ENCODE results near the gene TTYH2.
A peak's percentile ranks its signal among the peaks of the same experiment; 100 is the strongest.
"Not testable (repeated sequence)": the region's sequence is repeated elsewhere in the genome, so short reads cannot be mapped to it uniquely, and the experiment has no call there.

The TTYH2 gene

GRCh38 chr17:74251051-74251450 lies 37.7 kb downstream of the TTYH2 start:
- no peak for ATAC-seq

GRCh38 chr17:74251569-74251968 lies 38.2 kb downstream of the TTYH2 start:
- ATAC-seq (no peak), DNase-seq (no peak)
- Mint-ChIP-seq H3K4me1 (peaks cover 6% of the 10 kb centered on the region), H3K9me3 (no peaks in the 10 kb centered on the region), H3K27ac (peak overlapping the region in 1 of 2 donors; percentile 10), H3K4me3 (no peak overlapping the region), H3K27me3 (no peaks in the 10 kb centered on the region)

More at GRCh38 chr17:74251051-74251450, 37.7 kb downstream of the TTYH2 start:
- H3K27me3 Mint-ChIP-seq, result no peaks in the 10 kb centered on the region
- H3K27ac Mint-ChIP-seq, result no peak overlapping the region
- peaks cover 6% of the 10 kb centered on the region for H3K4me1 Mint-ChIP-seq
- no peaks in the 10 kb centered on the region for H3K9me3 Mint-ChIP-seq
- H3K4me3 Mint-ChIP-seq, result no peak overlapping the region
- DNase-seq, result no peak

- Mint-ChIP-seq H3K27me3 (no peaks in the 10 kb centered on the region), H3K4me3 (no peak overlapping the region), H3K27ac (no peak overlapping the region), H3K4me1 (peaks cover 6% of the 10 kb centered on the region), H3K9me3 (no peaks in the 10 kb centered on the region)
- DNase-seq, result no peak
- ATAC-seq, result no peak
Observed at GRCh38 chr17:74252211-74252610, 38.8 kb downstream of the TTYH2 start.

- H3K27ac Mint-ChIP-seq, result no peak overlapping the region
- H3K9me3 Mint-ChIP-seq, result no peaks in the 10 kb centered on the region
Observed at GRCh38 chr17:74253036-74253435, 39.7 kb downstream of the TTYH2 start.

GRCh38 chr17:74257311-74257710 lies 43.9 kb downstream of the TTYH2 start:
- Mint-ChIP-seq H3K27me3 (no peaks in the 10 kb centered on the region), H3K4me3 (no peak overlapping the region), H3K9me3 (no peaks in the 10 kb centered on the region), H3K4me1 (no peaks in the 10 kb centered on the region), H3K27ac (no peak overlapping the region)
- ATAC-seq, result no peak
- no peak for DNase-seq

More at GRCh38 chr17:74253036-74253435, 39.7 kb downstream of the TTYH2 start:
- DNase-seq, result no peak
- H3K4me1 Mint-ChIP-seq, result peaks cover 6% of the 10 kb centered on the region
- H3K4me3 Mint-ChIP-seq, result no peak overlapping the region
- peak; percentile 20 for ATAC-seq
- no peaks in the 10 kb centered on the region for H3K27me3 Mint-ChIP-seq

GRCh38 chr17:74259667-74260524 lies 46.5 kb downstream of the TTYH2 start:
- H3K27ac Mint-ChIP-seq, result no peak overlapping the region
- H3K4me3 Mint-ChIP-seq, result no peak overlapping the region
- no peaks in the 10 kb centered on the region for H3K9me3 Mint-ChIP-seq
- H3K27me3 Mint-ChIP-seq, result no peaks in the 10 kb centered on the region
- DNase-seq, result no peak
- H3K4me1 Mint-ChIP-seq, result no peaks in the 10 kb centered on the region
- no peak for ATAC-seq

GRCh38 chr17:74260525-74260850 lies 47.1 kb downstream of the TTYH2 start:
- H3K9me3 Mint-ChIP-seq, result no peaks in the 10 kb centered on the region
- no peak overlapping the region for H3K27ac Mint-ChIP-seq
- no peak overlapping the region for H3K4me3 Mint-ChIP-seq
- H3K27me3 Mint-ChIP-seq, result no peaks in the 10 kb centered on the region
- ATAC-seq (no peak), DNase-seq (no peak)
- no peaks in the 10 kb centered on the region for H3K4me1 Mint-ChIP-seq

- Mint-ChIP-seq H3K4me1 (peaks cover 1% of the 10 kb centered on the region), H3K27ac (peak overlapping the region in 1 of 2 donors; percentile 78), H3K27me3 (peaks cover 11% of the 10 kb centered on the region), H3K4me3 (no peak overlapping the region), H3K9me3 (no peaks in the 10 kb centered on the region)
- no peak for DNase-seq
- no peak for ATAC-seq
Observed at GRCh38 chr17:74262601-74263000, 49.2 kb downstream of the TTYH2 start.

GRCh38 chr17:74267054-74267453 lies 53.7 kb downstream of the TTYH2 start:
- not testable (repeated sequence) for H3K4me3 Mint-ChIP-seq, DNase-seq, ATAC-seq, H3K9me3 Mint-ChIP-seq, H3K27ac Mint-ChIP-seq
- Mint-ChIP-seq H3K27me3 (peaks cover 27% of the 10 kb centered on the region), H3K4me1 (peaks cover 15% of the 10 kb centered on the region)

- ATAC-seq (no peak), DNase-seq (no peak)
- Mint-ChIP-seq H3K27me3 (peaks cover 32% of the 10 kb centered on the region), H3K27ac (no peak overlapping the region), H3K4me3 (no peak overlapping the region), H3K4me1 (peaks cover 15% of the 10 kb centered on the region), H3K9me3 (no peaks in the 10 kb centered on the region)
Observed at GRCh38 chr17:74267579-74267978, 54.2 kb downstream of the TTYH2 start.

GRCh38 chr17:74267987-74268499 lies 54.7 kb downstream of the TTYH2 start:
- ATAC-seq (no peak), DNase-seq (no peak)
- H3K4me3 Mint-ChIP-seq, result no peak overlapping the region
- H3K4me1 Mint-ChIP-seq, result peaks cover 19% of the 10 kb centered on the region
- H3K27ac Mint-ChIP-seq, result peak overlapping the region in 1 of 2 donors; percentile 42
- H3K9me3 Mint-ChIP-seq, result no peaks in the 10 kb centered on the region
- H3K27me3 Mint-ChIP-seq, result peaks cover 37% of the 10 kb centered on the region

GRCh38 chr17:74268558-74268957 lies 55.2 kb downstream of the TTYH2 start:
- H3K4me3 Mint-ChIP-seq, result no peak overlapping the region
- no peaks in the 10 kb centered on the region for H3K9me3 Mint-ChIP-seq
- H3K4me1 Mint-ChIP-seq, result peaks cover 25% of the 10 kb centered on the region
- peak overlapping the region; percentile 42 to 54 for H3K27ac Mint-ChIP-seq
- ATAC-seq (no peak), DNase-seq (no peak)
- H3K27me3 Mint-ChIP-seq, result peaks cover 42% of the 10 kb centered on the region

- no peaks in the 10 kb centered on the region for H3K9me3 Mint-ChIP-seq
- H3K27ac Mint-ChIP-seq, result no peak overlapping the region
- H3K27me3 Mint-ChIP-seq, result peaks cover 59% of the 10 kb centered on the region
- H3K4me3 Mint-ChIP-seq, result no peak overlapping the region
- no peak for DNase-seq
- ATAC-seq, result no peak
- peaks cover 42% of the 10 kb centered on the region for H3K4me1 Mint-ChIP-seq
Observed at GRCh38 chr17:74270333-74270732, 57.0 kb downstream of the TTYH2 start.

GRCh38 chr17:74271281-74271680 lies 57.9 kb downstream of the TTYH2 start:
- H3K27me3 Mint-ChIP-seq, result peaks cover 59% of the 10 kb centered on the region
- no peak overlapping the region for H3K27ac Mint-ChIP-seq
- no peak overlapping the region for H3K4me3 Mint-ChIP-seq
- ATAC-seq (no peak), DNase-seq (no peak)
- no peaks in the 10 kb centered on the region for H3K9me3 Mint-ChIP-seq
- peaks cover 43% of the 10 kb centered on the region for H3K4me1 Mint-ChIP-seq

GRCh38 chr17:74271901-74272561 lies 58.7 kb downstream of the TTYH2 start:
- ATAC-seq, result no peak
- no peaks in the 10 kb centered on the region for H3K9me3 Mint-ChIP-seq
- no peak overlapping the region for H3K27ac Mint-ChIP-seq
- DNase-seq, result no peak
- H3K4me3 Mint-ChIP-seq, result no peak overlapping the region
- H3K27me3 Mint-ChIP-seq, result peaks cover 53% of the 10 kb centered on the region
- H3K4me1 Mint-ChIP-seq, result peaks cover 50% of the 10 kb centered on the region

GRCh38 chr17:74272731-74273201 lies 59.4 kb downstream of the TTYH2 start:
- H3K27ac Mint-ChIP-seq, result no peak overlapping the region
- peaks cover 46% of the 10 kb centered on the region for H3K27me3 Mint-ChIP-seq
- H3K9me3 Mint-ChIP-seq, result no peaks in the 10 kb centered on the region
- ATAC-seq (no peak), DNase-seq (no peak)
- no peak overlapping the region for H3K4me3 Mint-ChIP-seq
- H3K4me1 Mint-ChIP-seq, result peaks cover 47% of the 10 kb centered on the region

Data from stimulated activated naive CD8-positive, alpha-beta T cell treated with anti-CD3 and anti-CD28 coated beads, Interleukin-15, amount 100 ng/mL, for 72 hours (primary cell).